ENCODE results near the gene LRRC42.

The LRRC42 gene

DNA sequence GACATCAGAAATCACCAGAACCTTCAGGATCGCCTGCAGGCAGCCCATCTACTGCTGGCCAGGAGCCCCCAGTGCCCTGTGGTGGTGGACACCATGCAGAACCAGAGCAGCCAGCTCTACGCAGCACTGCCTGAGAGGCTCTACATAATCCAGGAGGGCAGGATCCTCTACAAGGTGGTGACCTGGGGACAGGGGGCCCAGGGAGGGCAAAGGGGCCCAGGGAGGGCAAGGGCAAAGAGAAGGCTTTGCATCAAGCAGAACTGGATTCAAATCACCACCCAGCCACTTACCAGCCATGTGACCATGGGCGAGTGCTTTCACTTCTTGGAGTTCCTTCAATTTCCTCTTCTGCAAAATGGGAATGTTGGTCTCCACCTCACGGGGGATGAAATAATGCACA is 40.0 kb upstream of the LRRC42 start:
- H3K4me3 ChIP-seq (replicated peaks; ENCODE audit: low read depth, low read length) = no peak overlapping the region
- TF ChIP-seq, protein P1, sequence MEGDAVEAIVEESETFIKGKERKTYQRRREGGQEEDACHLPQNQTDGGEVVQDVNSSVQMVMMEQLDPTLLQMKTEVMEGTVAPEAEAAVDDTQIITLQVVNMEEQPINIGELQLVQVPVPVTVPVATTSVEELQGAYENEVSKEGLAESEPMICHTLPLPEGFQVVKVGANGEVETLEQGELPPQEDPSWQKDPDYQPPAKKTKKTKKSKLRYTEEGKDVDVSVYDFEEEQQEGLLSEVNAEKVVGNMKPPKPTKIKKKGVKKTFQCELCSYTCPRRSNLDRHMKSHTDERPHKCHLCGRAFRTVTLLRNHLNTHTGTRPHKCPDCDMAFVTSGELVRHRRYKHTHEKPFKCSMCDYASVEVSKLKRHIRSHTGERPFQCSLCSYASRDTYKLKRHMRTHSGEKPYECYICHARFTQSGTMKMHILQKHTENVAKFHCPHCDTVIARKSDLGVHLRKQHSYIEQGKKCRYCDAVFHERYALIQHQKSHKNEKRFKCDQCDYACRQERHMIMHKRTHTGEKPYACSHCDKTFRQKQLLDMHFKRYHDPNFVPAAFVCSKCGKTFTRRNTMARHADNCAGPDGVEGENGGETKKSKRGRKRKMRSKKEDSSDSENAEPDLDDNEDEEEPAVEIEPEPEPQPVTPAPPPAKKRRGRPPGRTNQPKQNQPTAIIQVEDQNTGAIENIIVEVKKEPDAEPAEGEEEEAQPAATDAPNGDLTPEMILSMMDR (IDR thresholded peaks at IDR 0.05; ENCODE audit: low read length, missing control alignments) = no peak
- DNase-seq (ENCODE audit: low read depth) = no peak

DNA sequence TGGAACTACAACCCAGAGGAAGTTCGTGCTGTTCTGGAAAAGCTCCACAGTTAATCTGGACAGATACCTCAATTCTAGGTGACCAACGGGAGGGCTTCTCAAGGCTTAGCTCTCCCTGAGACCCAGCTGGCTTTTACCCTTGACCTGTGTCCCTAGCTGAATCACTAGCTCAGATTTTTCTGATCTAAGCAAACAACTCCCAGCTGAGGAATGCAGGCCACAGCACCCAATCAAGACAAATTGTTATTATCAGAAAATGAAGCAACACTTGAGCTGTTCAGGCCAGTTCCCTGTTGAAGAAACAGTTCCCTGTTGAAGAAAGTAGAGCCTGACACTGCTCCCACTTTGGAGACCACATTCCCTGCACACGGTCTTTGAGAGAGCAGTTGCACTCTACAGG is 36.2 kb upstream of the LRRC42 start:
- H3K4me3 ChIP-seq (replicated peaks; ENCODE audit: low read depth, low read length) = no peak overlapping the region
- no peak for DNase-seq (ENCODE audit: low read depth)
- TF ChIP-seq, protein P1 (IDR thresholded peaks at IDR 0.05; ENCODE audit: low read length, missing control alignments) = no peak

DNA sequence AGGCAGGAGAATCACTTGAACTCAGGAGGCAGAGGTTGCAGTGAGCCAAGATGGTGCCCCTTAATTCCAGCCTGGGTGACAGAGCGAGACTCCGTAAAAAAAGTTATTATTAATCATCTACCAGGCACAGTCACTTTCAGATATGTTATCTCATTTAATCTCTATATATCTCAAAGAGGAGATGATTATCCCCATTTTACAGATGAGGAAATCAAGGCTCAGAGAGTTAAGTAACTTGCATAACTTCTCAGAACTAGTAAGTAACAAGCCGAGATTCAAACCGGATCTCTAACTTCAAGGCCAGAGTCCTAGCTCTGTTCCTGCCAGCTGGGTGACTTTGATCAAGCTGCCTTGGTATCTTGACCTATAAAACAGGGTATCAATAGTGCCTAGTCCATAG is 34.7 kb upstream of the LRRC42 start:
- TF ChIP-seq, protein P1 (IDR thresholded peaks at IDR 0.05; ENCODE audit: low read length, missing control alignments) = no peak
- DNase-seq (ENCODE audit: low read depth) = no peak
- H3K4me3 ChIP-seq (replicated peaks; ENCODE audit: low read depth, low read length) = no peak overlapping the region

DNA sequence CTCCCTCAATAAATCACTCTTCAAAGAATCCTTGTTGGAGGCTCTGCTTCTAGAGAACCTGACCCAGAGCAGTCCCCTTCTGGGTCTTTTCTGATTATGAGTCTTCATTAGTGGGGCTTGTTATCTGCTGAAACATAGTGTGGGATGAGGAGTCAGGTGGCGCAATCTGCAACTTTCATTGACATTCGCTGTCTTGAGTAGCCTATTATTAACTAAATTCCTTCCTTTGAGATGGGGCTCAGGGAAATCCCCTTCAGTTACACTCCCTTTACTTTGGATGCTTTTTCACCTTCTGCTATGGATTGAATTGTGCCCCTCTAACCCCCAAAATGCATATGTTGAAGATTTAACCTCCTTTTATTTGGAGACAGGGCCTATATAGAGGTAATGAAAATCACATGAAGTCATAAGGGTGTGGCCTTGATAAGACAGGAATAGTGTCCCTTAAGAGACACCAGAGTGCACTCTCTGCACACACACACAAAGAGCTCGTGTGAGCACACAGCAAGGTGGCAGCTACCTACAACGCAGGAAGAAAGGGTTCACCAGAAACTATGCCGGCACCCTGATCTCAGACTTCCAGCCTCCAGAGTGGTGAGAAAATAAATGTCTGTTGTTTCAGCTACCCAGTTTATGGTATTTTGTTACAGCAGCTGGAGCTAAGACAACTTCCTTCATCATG is 32.7 kb upstream of the LRRC42 start:
- no peak for DNase-seq (ENCODE audit: low read depth)
- H3K4me3 ChIP-seq (replicated peaks; ENCODE audit: low read depth, low read length) = no peak overlapping the region
- TF ChIP-seq, protein P1 (IDR thresholded peaks at IDR 0.05; ENCODE audit: low read length, missing control alignments) = no peak

DNA sequence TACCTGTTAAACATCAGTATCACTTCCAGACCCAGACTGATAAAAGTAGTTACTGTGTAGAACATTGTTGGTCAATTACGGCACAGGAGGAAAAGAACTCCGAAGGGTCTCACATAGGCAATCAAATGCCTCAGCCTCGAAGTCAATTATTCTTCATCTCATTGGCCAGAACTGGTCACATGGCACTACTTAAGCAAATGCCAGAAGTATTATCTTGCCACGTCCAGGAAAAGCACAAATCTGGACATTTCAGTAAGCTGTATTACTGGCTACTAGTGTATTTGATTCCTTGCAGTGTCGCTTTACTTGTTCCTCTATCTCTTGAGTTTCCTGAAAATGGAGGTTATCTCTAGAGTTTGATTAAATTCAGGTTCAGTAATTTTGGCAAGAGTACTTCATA is 27.8 kb upstream of the LRRC42 start:
- DNase-seq (ENCODE audit: low read depth) = peak; percentile 20
- TF ChIP-seq, protein P1 (IDR thresholded peaks at IDR 0.05; ENCODE audit: low read length, missing control alignments) = no peak
- H3K4me3 ChIP-seq (replicated peaks; ENCODE audit: low read depth, low read length) = no peak overlapping the region

DNA sequence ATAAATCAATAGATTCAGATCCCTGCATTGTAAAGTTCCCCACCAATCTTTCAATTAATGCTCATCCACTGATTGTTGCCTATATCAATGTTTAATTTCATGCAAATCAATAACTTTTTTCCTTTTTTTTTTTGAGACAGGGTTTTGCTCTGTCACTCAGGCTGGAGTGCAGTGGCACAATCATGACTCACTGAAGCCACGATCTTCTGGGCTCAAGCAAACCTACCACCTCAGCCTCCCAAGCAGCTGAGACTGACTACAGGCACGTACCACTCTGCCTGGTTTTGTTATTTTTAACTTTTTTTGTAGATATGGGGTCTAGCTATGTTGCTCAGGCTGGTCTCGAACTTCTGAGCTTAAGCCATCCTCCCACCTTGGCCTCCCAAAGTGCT is 26.5 kb upstream of the LRRC42 start:
- no peak overlapping the region for H3K4me3 ChIP-seq (replicated peaks; ENCODE audit: low read depth, low read length)
- DNase-seq (ENCODE audit: low read depth) = no peak
- TF ChIP-seq, protein P1 (IDR thresholded peaks at IDR 0.05; ENCODE audit: low read length, missing control alignments) = no peak

DNA sequence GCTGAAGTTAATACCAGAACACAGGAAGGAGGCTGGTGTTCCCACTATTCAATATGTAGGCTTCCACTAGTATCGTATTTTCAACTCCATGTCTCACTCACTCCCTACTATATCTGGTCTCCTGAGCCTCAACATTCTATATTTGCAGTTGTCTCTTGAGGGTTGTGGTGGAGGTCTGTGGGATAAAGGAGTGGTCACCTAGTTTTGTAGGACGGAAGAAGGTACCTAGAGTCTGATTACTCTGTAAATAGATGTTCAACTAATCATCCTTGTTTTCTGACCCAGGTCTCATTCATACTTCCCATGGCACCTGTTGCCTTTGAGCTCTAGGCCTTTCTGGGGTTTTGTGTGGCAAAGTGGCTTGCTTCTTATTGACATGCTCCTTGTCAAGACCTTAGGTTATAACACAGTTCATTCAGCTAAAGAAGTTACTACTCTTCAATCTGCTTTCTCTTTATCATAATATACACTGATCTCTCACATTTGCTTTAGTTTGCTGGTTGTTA is 18.7 kb upstream of the LRRC42 start:
- no peak overlapping the region for H3K4me3 ChIP-seq (replicated peaks; ENCODE audit: low read depth, low read length)
- no peak for DNase-seq (ENCODE audit: low read depth)
- TF ChIP-seq, protein P1 (IDR thresholded peaks at IDR 0.05; ENCODE audit: low read length, missing control alignments) = no peak

Data from fibroblast of pulmonary artery (primary cell).